Neural cell (in vitro differentiated cells): Measurements from ENCODE around the gene UBXN6. TPM values are rescaled to one million over a fixed set of nuclear protein-coding genes. Genes with fewer than 3 reads are reported as not detected.

Experiments
- H2AFZ ChIP-seq: fragments of 200-600, 300-800 bp; sonication (generic), shearing (Covaris generic); 2 replicates; pipeline ENCODE4 v1.6.0; 2014; ENCODE audit warnings: low read depth, mild to moderate bottlenecking, antibody characterized with exemption, low read length, moderate library complexity
- H3F3A ChIP-seq: fragments of 200-600 bp; shearing (Covaris generic); 2 replicates; pipeline ENCODE4 v1.6.1; 2016; ENCODE audit warnings: mild to moderate bottlenecking, moderate library complexity, mixed read lengths, antibody characterized with exemption, low read length; ENCODE audit not compliant: insufficient read depth, poor library complexity, severe bottlenecking
- H3K27ac ChIP-seq: fragments of 200-600, 300-800 bp; sonication (generic), shearing (Covaris generic); 2 replicates; pipeline ENCODE4 v1.5.1; 2014; ENCODE audit warnings: mild to moderate bottlenecking, low read length, moderate library complexity
- H3K27me3 ChIP-seq: fragments of 300-800, 200-600 bp; sonication (generic), shearing (Covaris generic); 2 replicates; pipeline ENCODE4 v1.6.0; 2014; ENCODE audit warnings: mild to moderate bottlenecking, low read depth, low read length, moderate library complexity; ENCODE audit not compliant: insufficient read depth
- H3K36me3 ChIP-seq: fragments of 300-800, 200-600 bp; sonication (generic), shearing (Covaris generic); 2 replicates; pipeline ENCODE4 v1.5.1; 2014; ENCODE audit warnings: mild to moderate bottlenecking, antibody characterized with exemption, low read length, moderate library complexity; ENCODE audit not compliant: insufficient read depth
- H3K4me2 ChIP-seq: fragments of 300-800, 200-600 bp; sonication (generic), shearing (Covaris generic); 2 replicates; pipeline ENCODE4 v1.6.0; 2014; ENCODE audit warnings: mild to moderate bottlenecking, low read length
- H3K4me3 ChIP-seq: fragments of 300-800, 200-600 bp; sonication (generic), shearing (Covaris generic); 2 replicates; pipeline ENCODE4 v1.5.1; 2014; ENCODE audit warnings: mild to moderate bottlenecking, low read length, moderate library complexity
- H3K79me2 ChIP-seq: fragments of 200-600 bp; shearing (Covaris generic); replicated peaks from 2 replicates; pipeline ENCODE4 v1.6.0; 2014; ENCODE audit warnings: mild to moderate bottlenecking, low read length, moderate library complexity; ENCODE audit not compliant: insufficient read depth
- H3K9ac ChIP-seq: fragments of 300-800, 200-600 bp; sonication (generic), shearing (Covaris generic); 2 replicates; pipeline ENCODE4 v1.6.1; 2016; ENCODE audit warnings: mild to moderate bottlenecking, low read length, mixed read lengths
- H3K9me2 ChIP-seq: fragments of 200-600 bp; shearing (Covaris generic); 2 replicates; pipeline ENCODE4 v1.6.1; 2016; ENCODE audit warnings: mild to moderate bottlenecking, low read length, mixed read lengths; ENCODE audit not compliant: insufficient read depth
- H3K9me3 ChIP-seq: fragments of 200-600, 300-800 bp; sonication (generic), shearing (Covaris generic); 2 replicates; pipeline ENCODE4 v1.6.1; 2016; ENCODE audit warnings: mild to moderate bottlenecking, mixed run types, low read length, moderate library complexity, mixed read lengths
- H4K20me1 ChIP-seq: fragments of 200-600 bp; shearing (Covaris generic); 2 replicates; pipeline ENCODE4 v1.6.1; 2016; ENCODE audit warnings: mild to moderate bottlenecking, mixed run types; ENCODE audit not compliant: insufficient read depth
- CTCF ChIP-seq: fragments of 450-650 bp; IDR thresholded peaks from 2 replicates; pipeline ENCODE4 v1.5.1; 2014; ENCODE audit warnings: antibody characterized with exemption, mild to moderate bottlenecking, moderate library complexity; ENCODE audit not compliant: poor library complexity, severe bottlenecking
- EP300 ChIP-seq: fragments of 450-650 bp; conservative IDR thresholded peaks from 2 replicates; pipeline ENCODE4 v1.6.1; 2014; ENCODE audit warnings: antibody characterized with exemption, mild to moderate bottlenecking, moderate library complexity; ENCODE audit not compliant: poor library complexity, severe bottlenecking
- EZH2 ChIP-seq: fragments of 200-600, 300-800 bp; shearing (Covaris generic), sonication (generic); IDR thresholded peaks from 2 replicates; pipeline ENCODE4 v1.6.1; 2014; ENCODE audit warnings: antibody characterized with exemption, low read length, borderline replicate concordance, mild to moderate bottlenecking; ENCODE audit not compliant: insufficient read depth, poor library complexity, severe bottlenecking
- MXI1 ChIP-seq: fragments of 450-650 bp; conservative IDR thresholded peaks from 2 replicates; pipeline ENCODE4 v1.6.1; 2014; ENCODE audit warnings: antibody characterized with exemption, mild to moderate bottlenecking; ENCODE audit not compliant: poor library complexity, severe bottlenecking
- POLR2AphosphoS5 ChIP-seq: IDR thresholded peaks from 2 replicates; pipeline ENCODE4 v1.6.1; 2012
- RAD21 ChIP-seq: fragments of 450-650 bp; conservative IDR thresholded peaks from 2 replicates; pipeline ENCODE4 v1.6.1; 2014; ENCODE audit warnings: antibody characterized with exemption, mild to moderate bottlenecking, moderate library complexity
- REST ChIP-seq: IDR thresholded peaks from 2 replicates; pipeline ENCODE4 v1.6.1; 2012; ENCODE audit warnings: borderline replicate concordance
- SMC3 ChIP-seq: fragments of 450-650 bp; conservative IDR thresholded peaks from 2 replicates; pipeline ENCODE4 v1.6.1; 2014; ENCODE audit warnings: antibody characterized with exemption, mild to moderate bottlenecking, moderate library complexity; ENCODE audit not compliant: poor library complexity
- TAF1 ChIP-seq: IDR thresholded peaks from 2 replicates; pipeline ENCODE4 v1.6.1; 2012; ENCODE audit warnings: low read depth
- polyA plus RNA-seq: library from polyadenylated mRNA; depleted of rRNA; stranded (reverse); fragments of >200 nt; gene quantifications from 2 replicates; pipeline ENCODE4 v1.2.3, GENCODE V29; 2014

The UBXN6 gene
- polyA plus RNA-seq, 1 donor from 2014 or later: 102 TPM

GRCh38 chr19:4492337-4493103 is 34.9 kb upstream of the UBXN6 start:
- Histone ChIP-seq H3K9ac (no peak overlapping the region), H2AFZ (no peak overlapping the region), H3K79me2 (no peaks in the 10 kb centered on the region), H3K27me3 (no peaks in the 10 kb centered on the region), H3K4me2 (no peak overlapping the region), H3K9me2 (no peaks in the 10 kb centered on the region), H3F3A (no peaks in the 10 kb centered on the region), H3K9me3 (no peaks in the 10 kb centered on the region), H3K36me3 (no peaks in the 10 kb centered on the region), H3K27ac (no peak overlapping the region), H4K20me1 (no peaks in the 10 kb centered on the region), H3K4me3 (no peak overlapping the region)
- TF ChIP-seq POLR2AphosphoS5: no peak
- no peak for TF ChIP-seq TAF1

- no peaks in the 10 kb centered on the region for H3K9me3 ChIP-seq
- H3K36me3 ChIP-seq: no peaks in the 10 kb centered on the region
- no peak overlapping the region for H3K4me3 ChIP-seq
- H3F3A ChIP-seq: no peaks in the 10 kb centered on the region
- H3K27me3 ChIP-seq: no peaks in the 10 kb centered on the region
- H3K4me2 ChIP-seq: no peak overlapping the region
- H3K27ac ChIP-seq: no peak overlapping the region
- no peaks in the 10 kb centered on the region for H4K20me1 ChIP-seq
- no peak for TF ChIP-seq RAD21
- TF ChIP-seq SMC3: no peak
- TF ChIP-seq POLR2AphosphoS5: no peak
- TF ChIP-seq CTCF: no peak
- no peak for TF ChIP-seq REST
- no peak for TF ChIP-seq TAF1
- no peak for TF ChIP-seq EP300
- no peak for TF ChIP-seq EZH2
- TF ChIP-seq MXI1: no peak
- no peaks in the 10 kb centered on the region for H3K9me2 ChIP-seq
- no peak overlapping the region for H2AFZ ChIP-seq
- H3K9ac ChIP-seq: no peak overlapping the region
- H3K79me2 ChIP-seq: no peaks in the 10 kb centered on the region
Measured at GRCh38 chr19:4491446-4491845, 33.9 kb upstream of the UBXN6 start.
